HG03064 (cell line): ENCODE results near the gene USP38.
"Not testable (repeated sequence)": the region's sequence is repeated elsewhere in the genome, so short reads cannot be mapped to it uniquely, and the experiment has no call there.

Experiments
- ATAC-seq: cut with Tn5 transposase; IDR thresholded peaks from one replicate; pipeline ENCODE4 v1.9.1; 2021; ENCODE audit warnings: low read depth; ENCODE audit not compliant: unreplicated experiment

The USP38 gene, protein sequence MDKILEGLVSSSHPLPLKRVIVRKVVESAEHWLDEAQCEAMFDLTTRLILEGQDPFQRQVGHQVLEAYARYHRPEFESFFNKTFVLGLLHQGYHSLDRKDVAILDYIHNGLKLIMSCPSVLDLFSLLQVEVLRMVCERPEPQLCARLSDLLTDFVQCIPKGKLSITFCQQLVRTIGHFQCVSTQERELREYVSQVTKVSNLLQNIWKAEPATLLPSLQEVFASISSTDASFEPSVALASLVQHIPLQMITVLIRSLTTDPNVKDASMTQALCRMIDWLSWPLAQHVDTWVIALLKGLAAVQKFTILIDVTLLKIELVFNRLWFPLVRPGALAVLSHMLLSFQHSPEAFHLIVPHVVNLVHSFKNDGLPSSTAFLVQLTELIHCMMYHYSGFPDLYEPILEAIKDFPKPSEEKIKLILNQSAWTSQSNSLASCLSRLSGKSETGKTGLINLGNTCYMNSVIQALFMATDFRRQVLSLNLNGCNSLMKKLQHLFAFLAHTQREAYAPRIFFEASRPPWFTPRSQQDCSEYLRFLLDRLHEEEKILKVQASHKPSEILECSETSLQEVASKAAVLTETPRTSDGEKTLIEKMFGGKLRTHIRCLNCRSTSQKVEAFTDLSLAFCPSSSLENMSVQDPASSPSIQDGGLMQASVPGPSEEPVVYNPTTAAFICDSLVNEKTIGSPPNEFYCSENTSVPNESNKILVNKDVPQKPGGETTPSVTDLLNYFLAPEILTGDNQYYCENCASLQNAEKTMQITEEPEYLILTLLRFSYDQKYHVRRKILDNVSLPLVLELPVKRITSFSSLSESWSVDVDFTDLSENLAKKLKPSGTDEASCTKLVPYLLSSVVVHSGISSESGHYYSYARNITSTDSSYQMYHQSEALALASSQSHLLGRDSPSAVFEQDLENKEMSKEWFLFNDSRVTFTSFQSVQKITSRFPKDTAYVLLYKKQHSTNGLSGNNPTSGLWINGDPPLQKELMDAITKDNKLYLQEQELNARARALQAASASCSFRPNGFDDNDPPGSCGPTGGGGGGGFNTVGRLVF

GRCh38 chr4:143184503-143185252, at the start of gene USP38:
Gene USP38 (plus strand): TSS chr4:143184917. CDS start chr4:143185451, 534 bp downstream.
- ATAC-seq = peak; percentile 73

DNA sequence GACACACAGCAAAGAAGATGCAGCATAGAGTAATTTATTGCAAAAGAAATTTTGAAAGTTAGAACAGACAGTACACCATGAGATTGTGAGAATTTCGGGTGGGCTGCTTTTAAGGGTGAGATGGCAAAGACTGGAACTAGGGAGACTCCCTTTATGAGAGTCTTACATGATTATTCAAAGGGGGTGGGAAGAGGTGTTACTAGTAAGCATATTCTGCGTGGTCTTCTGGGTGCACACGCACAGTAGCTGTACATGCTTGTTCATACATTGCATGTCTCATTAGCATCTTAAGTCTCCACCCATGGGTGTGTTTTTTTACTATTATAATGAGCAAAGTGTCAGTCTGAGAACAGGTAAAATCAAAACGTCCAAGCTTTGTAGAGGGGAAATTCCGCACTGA, 49.4 kb upstream of the USP38 start:
- no peak for ATAC-seq

DNA sequence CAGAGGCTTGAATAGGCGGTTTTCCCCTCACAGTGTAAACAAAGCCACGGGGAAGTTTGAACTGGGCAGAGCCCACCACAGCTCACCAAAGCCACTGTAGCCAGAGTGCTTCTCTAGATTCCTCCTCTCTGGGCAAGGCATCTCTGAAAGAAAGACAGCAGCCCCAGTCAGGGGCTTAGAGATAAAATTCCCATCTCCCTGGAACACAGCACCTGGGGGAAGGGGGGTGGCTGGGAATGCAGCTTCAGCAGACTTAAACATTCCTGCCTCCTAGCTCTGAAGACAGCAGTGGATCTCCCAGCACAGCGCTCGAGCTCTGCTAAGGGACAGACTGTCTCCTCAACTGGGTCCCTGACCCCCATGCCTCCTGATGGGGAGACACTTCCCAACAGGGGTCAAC, 44.0 kb upstream of the USP38 start:
- no peak for ATAC-seq

DNA sequence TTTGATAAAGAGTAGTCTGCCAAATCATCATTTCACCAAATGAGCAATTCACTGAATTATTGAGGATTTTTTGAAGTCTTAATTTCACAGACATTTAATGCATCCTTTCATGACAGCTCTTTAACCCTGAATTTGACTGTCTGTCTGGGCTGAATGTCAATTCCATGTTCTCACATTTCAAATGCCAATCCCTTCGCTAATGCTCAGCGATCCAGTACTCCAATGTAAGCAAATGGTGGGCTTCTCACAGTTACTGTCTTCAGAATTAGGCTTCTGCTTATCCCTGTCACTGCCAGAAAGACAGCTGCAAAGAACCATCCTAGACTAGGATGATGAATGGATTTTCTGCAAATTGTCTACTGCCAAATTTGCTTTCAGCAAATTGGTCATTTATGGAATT, 36.2 kb upstream of the USP38 start:
- no peak for ATAC-seq

DNA sequence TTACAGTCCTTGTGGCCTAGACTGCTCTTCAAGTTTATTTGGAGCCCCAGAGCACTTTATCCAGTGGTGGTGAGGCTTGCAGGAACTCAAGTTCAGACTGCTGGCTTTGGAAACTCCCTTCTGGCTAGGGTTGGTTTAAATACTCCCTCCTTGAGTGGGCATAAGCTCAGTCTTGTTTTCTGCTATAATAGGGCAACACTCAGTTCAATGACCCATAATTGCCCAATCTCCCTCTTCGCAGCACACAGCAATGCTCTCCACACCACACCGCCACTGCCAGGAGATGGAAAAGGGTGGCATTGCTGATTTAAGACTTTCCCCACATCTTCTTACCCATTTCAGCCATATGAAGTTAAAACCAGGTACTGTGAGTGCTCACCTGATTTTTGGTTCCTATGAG, 27.9 kb upstream of the USP38 start:
- no peak for ATAC-seq

DNA sequence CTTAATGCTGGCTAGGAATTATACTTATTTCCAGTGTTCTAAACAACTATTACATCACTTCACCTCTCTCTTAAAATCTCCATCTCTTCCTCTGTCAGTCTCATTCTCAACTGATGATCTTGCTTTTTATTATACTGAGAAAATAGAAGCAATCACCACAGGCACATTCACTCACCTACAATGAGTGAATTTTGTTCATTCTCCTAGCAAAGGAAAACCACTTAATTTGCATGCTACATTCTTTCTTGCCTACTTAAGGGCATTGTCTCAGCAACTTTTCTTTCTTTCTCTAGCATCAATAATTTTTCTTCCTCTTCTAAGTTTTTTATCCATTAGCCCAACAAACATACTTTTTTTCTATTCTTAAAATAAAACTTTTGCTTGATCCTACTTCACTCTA, 21.1 kb upstream of the USP38 start:
- no peak for ATAC-seq

DNA sequence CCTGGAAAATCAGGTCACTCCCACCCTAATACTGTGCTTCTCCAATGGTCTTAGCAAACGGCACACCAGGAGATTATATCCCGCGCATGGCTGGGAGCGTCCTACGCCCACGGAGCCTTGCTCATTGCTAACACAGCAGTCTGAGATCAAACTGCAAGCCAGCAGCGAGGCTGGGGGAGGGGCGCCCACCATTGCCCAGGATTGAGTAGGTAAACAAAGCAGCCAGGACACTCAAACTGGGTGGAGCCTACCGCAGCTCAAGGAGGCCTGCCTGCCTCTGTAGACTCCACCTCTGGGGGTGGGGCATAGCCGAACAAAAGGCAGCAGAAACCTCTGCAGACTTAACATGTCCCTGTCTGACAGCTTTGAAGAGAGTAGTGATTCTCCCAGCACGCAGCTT, 18.0 kb upstream of the USP38 start:
- not testable (repeated sequence) for ATAC-seq

DNA sequence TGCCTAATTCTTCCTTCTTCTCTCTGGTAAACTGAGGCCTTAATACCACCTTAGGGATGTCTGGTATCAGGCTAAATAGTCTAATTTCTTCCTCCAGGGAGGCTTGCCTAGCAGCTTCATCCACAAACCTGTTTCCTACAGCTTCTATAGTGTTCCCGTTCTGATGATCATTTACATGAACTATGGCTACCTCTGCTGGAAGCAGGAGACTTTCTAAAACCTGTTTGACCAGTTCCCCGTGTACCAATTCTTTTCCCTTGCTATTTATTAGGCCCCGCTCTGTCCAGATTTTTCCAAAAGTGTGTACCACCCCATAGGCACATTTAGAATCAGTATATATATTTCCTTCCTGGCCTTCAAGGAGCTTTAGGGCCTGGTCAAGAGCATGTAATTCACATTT, 5.8 kb upstream of the USP38 start:
- ATAC-seq = no peak

- no peak for ATAC-seq
Observed at GRCh38 chr4:143183513-143184216, 1.1 kb upstream of the USP38 start.

GRCh38 chr4:143184217-143184502, 557 bp upstream of the USP38 start:
- no peak for ATAC-seq

GRCh38 chr4:143185253-143186107, 763 bp downstream of the USP38 start:
- ATAC-seq = peak; percentile 23

GRCh38 chr4:143186212-143186611, 1.5 kb downstream of the USP38 start:
- ATAC-seq = no peak

- ATAC-seq = no peak
Observed at GRCh38 chr4:143186649-143187048, 1.9 kb downstream of the USP38 start.

DNA sequence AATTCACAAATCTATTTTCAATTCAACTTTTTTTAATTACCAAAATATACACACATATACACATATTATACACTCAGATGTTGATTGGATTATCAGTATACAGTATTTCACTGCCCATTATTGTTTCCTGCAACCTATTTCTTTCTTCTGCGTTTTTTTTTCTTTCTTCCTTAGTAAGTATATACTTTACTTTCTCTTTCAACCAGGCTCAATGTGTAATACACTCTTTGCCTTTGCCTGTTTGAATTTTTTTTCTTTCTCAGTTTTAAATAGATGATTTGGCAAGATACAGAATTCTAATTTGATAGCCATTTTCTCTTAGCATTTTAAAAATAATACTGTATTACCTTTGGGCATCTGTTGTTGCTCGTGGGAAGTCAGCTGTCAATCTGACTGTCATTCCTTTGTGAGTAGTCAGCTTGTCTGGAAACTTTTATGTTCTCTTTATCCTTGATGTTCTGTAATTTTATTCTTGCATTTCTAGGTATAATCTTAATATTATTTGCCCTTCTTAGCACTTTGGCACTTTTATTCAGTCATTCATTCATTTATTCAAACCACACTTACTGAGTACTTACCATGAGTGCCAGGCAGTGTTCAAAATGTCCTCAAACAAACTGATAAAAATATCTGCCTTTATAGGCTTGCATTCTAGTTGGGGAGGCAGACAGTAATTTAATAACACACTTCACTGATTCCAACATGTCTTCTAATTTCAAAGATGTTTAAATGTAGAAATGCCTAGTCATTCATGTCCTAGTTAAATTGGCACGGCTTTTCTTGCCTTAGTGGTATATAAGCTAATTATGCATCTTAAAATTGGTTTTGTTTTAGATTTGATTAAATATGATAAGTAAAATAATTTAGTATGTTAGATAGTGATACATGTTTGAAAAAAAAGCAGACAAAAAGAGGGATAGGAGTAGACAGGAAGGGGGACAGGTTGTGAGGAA, 3.7 kb downstream of the USP38 start:
- no peak for ATAC-seq

DNA sequence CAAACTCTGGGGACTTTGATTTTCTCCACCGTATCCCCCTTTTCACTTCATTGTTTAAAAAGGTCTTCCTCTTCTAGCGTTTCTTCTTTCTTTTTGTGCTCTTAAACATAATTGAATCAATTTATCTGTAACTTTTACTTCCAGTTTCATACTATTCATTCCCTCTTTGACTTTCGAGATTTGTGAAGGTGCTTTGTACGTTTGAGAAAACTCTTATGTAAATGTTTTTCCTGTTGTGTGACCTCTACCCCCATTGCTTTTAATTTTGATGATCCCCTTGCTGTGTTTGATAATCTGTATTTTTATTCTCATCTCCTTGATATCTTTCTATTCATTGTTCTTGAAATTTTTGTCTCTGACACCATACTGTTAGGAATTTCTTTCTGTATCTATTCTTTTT, 4.8 kb downstream of the USP38 start:
- no peak for ATAC-seq

- no peak for ATAC-seq
Observed at GRCh38 chr4:143195581-143195980, 10.9 kb downstream of the USP38 start.

DNA sequence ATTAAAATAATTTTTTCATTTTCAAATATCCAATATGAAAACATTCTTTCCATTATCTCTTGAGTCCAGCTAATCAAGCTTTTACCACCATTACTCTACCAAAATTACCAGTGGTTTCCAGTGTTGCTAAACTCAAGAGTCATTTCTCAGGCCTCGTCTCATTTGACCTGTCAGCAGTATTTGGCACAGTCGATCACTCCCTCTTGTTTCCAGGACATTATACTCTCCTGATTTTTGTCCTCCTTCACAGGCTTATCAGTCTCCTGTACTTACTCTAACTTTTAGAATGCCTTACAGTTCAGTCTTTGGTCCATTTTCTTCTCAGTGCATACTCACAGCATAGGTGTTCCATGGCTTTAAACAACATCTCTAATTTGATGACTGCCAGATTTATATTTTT, 11.6 kb downstream of the USP38 start:
- ATAC-seq = no peak

GRCh38 chr4:143199503-143199902, 14.8 kb downstream of the USP38 start:
- ATAC-seq = no peak
